SH-SY5Y (cell line): ENCODE measurements around the gene CCL22.

ENCODE experiments used
- GATA2 ChIP-seq: IDR thresholded peaks from 2 replicates; pipeline ENCODE4 v1.6.1; 2011; ENCODE audit warnings: mild to moderate bottlenecking, low read depth, low read length
- GATA3 ChIP-seq: IDR thresholded peaks from 2 replicates; pipeline ENCODE4 v1.6.1; 2011; ENCODE audit warnings: low read depth, mild to moderate bottlenecking, low read length, moderate library complexity

Gene CCL22

GRCh38 chr16:57412584-57412983 lies 54.0 kb downstream of the CCL22 start:
- TF ChIP-seq GATA2 (no peak), GATA3 (no peak)

GRCh38 chr16:57413301-57413730 lies 54.7 kb downstream of the CCL22 start:
- TF ChIP-seq GATA2: no peak

GRCh38 chr16:57413733-57414132 lies 55.1 kb downstream of the CCL22 start:
- TF ChIP-seq GATA2: no peak
- TF ChIP-seq GATA3: no peak
